DMS79 (cell line): ENCODE measurements around the gene CTTN.
A peak's percentile ranks its signal among the peaks of the same experiment; 100 is the strongest.

Source experiments
- DNase-seq: peaks from one replicate; lab custom pipeline; 2025; lab: John Stamatoyannopoulos, UW

CTTN gene

GRCh38 chr11:70409437-70409836 is 11.1 kb downstream of the CTTN start:
- DNase-seq: no peak

GRCh38 chr11:70409871-70410270 is 11.5 kb downstream of the CTTN start:
- DNase-seq: no peak

- no peak for DNase-seq
These were observed 12.2 kb downstream of the CTTN start for GRCh38 chr11:70410276-70411205.

GRCh38 chr11:70411713-70412452 is 13.6 kb downstream of the CTTN start:
- no peak for DNase-seq

GRCh38 chr11:70413151-70413550 is 14.8 kb downstream of the CTTN start:
- no peak for DNase-seq

GRCh38 chr11:70414341-70415100 is 16.2 kb downstream of the CTTN start:
- no peak for DNase-seq

GRCh38 chr11:70415191-70415590 is 16.9 kb downstream of the CTTN start:
- no peak for DNase-seq

- no peak for DNase-seq
These were observed 17.5 kb downstream of the CTTN start for GRCh38 chr11:70415642-70416395.

GRCh38 chr11:70416881-70417280 is 18.6 kb downstream of the CTTN start:
- DNase-seq: no peak

GRCh38 chr11:70418130-70418529 is 19.8 kb downstream of the CTTN start:
- DNase-seq: no peak

- DNase-seq: no peak
These were observed 21.1 kb downstream of the CTTN start for GRCh38 chr11:70419307-70420007.

- no peak for DNase-seq
These were observed 21.7 kb downstream of the CTTN start for GRCh38 chr11:70420008-70420464.

GRCh38 chr11:70420496-70420895 is 22.2 kb downstream of the CTTN start:
- no peak for DNase-seq

GRCh38 chr11:70421123-70421522 is 22.8 kb downstream of the CTTN start:
- DNase-seq: no peak

- DNase-seq: no peak
These were observed 24.6 kb downstream of the CTTN start for GRCh38 chr11:70422692-70423522.

- no peak for DNase-seq
These were observed 25.5 kb downstream of the CTTN start for GRCh38 chr11:70423523-70424505.

GRCh38 chr11:70424765-70425344 is 26.5 kb downstream of the CTTN start:
- peak; percentile 37 for DNase-seq

- DNase-seq: no peak
These were observed 29.1 kb downstream of the CTTN start for GRCh38 chr11:70427436-70427835.
